ENCODE measurements around the gene GPR162. TPM values are rescaled to one million over a fixed set of nuclear protein-coding genes. Genes with fewer than 3 reads are reported as not detected.
"Not testable (repeated sequence)": the region's sequence is repeated elsewhere in the genome, so short reads cannot be mapped to it uniquely, and the experiment has no call there.

Gene GPR162
- total and polyA plus RNA-seq, 7 donors, result 0.50 to 2.8 (median 1.0) TPM

DNA sequence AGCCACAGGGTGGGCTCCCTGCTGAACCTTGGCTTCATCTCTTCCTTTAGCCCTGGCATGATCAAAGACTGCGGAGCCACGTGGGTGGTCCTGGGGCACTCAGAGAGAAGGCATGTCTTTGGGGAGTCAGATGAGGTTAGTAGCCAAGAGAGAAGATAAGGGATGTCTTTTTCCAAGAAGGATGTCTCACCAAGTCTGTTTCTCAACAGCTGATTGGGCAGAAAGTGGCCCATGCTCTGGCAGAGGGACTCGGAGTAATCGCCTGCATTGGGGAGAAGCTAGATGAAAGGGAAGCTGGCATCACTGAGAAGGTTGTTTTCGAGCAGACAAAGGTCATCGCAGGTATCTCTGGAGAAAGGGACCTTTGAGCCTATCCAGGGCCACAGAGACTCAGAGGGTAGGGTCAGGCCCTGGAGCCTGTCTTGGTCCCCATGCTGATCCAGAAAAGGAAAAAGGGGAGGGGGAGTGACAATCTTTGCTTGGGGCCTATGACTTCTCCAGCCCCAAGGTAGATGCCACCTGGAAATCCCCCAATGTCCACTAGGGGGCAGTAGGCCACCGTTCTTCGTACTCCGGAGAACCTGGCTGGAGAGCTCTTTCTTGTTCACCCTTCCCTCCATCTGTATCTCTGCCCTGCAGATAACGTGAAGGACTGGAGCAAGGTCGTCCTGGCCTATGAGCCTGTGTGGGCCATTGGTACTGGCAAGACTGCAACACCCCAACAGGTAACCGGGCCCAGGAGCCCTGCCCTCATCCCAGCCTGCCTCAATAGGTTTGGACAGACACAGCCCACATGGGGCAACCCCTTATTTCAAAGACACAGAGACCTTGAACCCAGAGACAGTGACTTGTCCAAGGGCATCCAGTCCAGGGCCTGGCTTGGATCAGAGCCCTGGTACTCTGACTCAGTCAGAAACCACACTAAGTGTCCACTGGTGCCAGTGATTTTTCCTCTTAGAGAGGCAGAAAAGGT lies 47.7 kb downstream of the GPR162 start:
- H3K27me3 ChIP-seq (ENCODE audit: insufficient read depth in 3 of 3, low read length in 2 of 3), result no peaks in the 10 kb centered on the region
- H3K4me1 ChIP-seq, result peaks cover 35% of the 10 kb centered on the region
- 26 to 32% (median 28%) methylated on average over 12 of the region's 12 CpGs for WGBS, 3 donors
- intact Hi-C loops (cut with DNase I), result loop anchor here in 1 of 2 donors (5.0 to 10.0 kb wide), 2 partner anchors 68 to 245 kb away; no protein-coding TSS in a partner anchor
- no peaks in the 10 kb centered on the region for H3K9me3 ChIP-seq
- peak overlapping the region; percentile 94 for H3K4me3 ChIP-seq
- H3K36me3 ChIP-seq (ENCODE audit: insufficient read depth in 1 of 2, low read depth in 1 of 2), result peaks cover 4 to 50% of the 10 kb centered on the region in 2 donors
- ATAC-seq (peak; percentile 10 to 40 (median 32)), DNase-seq (peak; percentile 72 to 85)
- peak overlapping the region; percentile 97 for H3K27ac ChIP-seq
- TF ChIP-seq CTCF (IDR thresholded peaks at IDR 0.05), result peak; percentile 91

DNA sequence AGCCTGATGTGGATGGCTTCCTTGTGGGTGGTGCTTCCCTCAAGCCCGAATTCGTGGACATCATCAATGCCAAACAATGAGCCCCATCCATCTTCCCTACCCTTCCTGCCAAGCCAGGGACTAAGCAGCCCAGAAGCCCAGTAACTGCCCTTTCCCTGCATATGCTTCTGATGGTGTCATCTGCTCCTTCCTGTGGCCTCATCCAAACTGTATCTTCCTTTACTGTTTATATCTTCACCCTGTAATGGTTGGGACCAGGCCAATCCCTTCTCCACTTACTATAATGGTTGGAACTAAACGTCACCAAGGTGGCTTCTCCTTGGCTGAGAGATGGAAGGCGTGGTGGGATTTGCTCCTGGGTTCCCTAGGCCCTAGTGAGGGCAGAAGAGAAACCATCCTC lies 48.7 kb downstream of the GPR162 start:
- ATAC-seq; H3K27me3 ChIP-seq (ENCODE audit: insufficient read depth in 3 of 3, low read length in 2 of 3); H3K9me3 ChIP-seq; DNase-seq; intact Hi-C loops (cut with DNase I): not testable (repeated sequence)
- 22 to 67% (median 30%) methylated on average over 3 to 4 of the region's 4 CpGs for WGBS, 3 donors
- H3K36me3 ChIP-seq (ENCODE audit: insufficient read depth in 1 of 2, low read depth in 1 of 2), result peaks cover 4 to 41% of the 10 kb centered on the region in 2 donors
- H3K27ac ChIP-seq, result peak overlapping the region; percentile 12
- peaks cover 35% of the 10 kb centered on the region for H3K4me1 ChIP-seq
- peak overlapping the region; percentile 12 for H3K4me3 ChIP-seq

- Histone ChIP-seq H3K4me1 (peaks cover 35% of the 10 kb centered on the region), H3K36me3 (ENCODE audit: insufficient read depth in 1 of 2, low read depth in 1 of 2) (peaks cover 4 to 39% of the 10 kb centered on the region in 2 donors), H3K27ac (peak overlapping the region; percentile 75), H3K27me3 (ENCODE audit: insufficient read depth in 3 of 3, low read length in 2 of 3) (no peaks in the 10 kb centered on the region), H3K9me3 (no peaks in the 10 kb centered on the region), H3K4me3 (peak overlapping the region; percentile 63)
- intact Hi-C loops (cut with DNase I), result no loop called here
- ATAC-seq (no peak), DNase-seq (no peak)
- no peak for TF ChIP-seq CTCF (IDR thresholded peaks at IDR 0.05)
- 55 to 82% (median 55%) methylated on average over 12 of the region's 12 CpGs for WGBS, 3 donors
These were observed 49.7 kb downstream of the GPR162 start for GRCh38 chr12:6871052-6871957.

DNA sequence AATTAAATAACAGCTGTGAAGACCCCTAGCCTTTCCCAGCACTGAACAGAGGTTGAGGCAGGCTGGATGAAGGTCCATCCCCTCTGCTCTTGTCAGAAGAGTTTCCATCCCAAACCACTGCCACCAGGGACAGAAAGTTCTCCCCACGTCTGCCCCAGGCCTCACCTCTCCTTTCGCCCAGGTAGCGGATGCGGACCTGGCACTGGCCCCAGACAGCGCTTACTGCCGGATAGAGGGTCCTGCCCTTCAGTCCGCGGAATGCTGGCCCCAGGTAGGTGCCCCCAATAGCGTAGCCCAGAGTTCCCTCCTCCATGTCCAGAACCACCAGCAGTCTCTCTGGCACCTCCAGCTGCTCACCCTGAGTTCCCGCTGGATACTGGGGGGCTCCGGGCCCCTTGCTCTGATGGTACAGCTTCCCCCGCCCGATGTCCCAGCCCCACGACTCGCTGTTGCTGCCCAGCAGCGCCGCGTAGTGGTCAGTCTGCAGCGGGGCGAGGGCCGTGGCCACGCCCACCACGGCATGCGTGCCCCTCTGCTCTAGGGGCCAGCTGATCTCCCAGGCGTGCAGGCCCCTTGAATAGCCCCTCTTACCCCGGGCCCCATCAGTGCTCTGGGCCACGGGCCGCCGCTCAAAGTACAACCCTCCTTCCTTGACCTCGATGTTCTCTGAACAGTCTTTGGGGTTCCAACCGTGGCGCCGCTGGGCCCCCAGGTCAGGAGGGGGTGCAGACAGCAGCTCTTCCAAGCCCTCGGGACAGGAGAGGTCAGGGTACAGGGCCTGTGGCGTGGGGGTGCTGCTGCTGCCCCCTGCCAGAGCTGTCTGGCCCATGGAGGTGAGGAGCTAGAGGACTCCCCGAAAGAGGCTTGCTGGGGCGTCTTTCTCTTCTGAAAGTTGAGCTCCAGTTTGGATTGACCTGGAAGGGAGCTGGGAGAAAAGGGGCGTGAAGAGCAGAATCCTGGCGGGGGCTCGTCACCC lies 50.7 kb downstream of the GPR162 start:
- Histone ChIP-seq H3K9me3 (no peaks in the 10 kb centered on the region), H3K4me3 (peak overlapping the region; percentile 63), H3K27ac (peak overlapping the region; percentile 75), H3K27me3 (ENCODE audit: insufficient read depth in 3 of 3, low read length in 2 of 3) (no peaks in the 10 kb centered on the region), H3K36me3 (ENCODE audit: insufficient read depth in 1 of 2, low read depth in 1 of 2) (peaks cover 4 to 40% of the 10 kb centered on the region in 2 donors), H3K4me1 (peaks cover 29% of the 10 kb centered on the region)
- peak; percentile 95 for TF ChIP-seq CTCF (IDR thresholded peaks at IDR 0.05)
- 1 to 2% (median 1%) methylated on average over 34 to 40 of the region's 40 CpGs for WGBS, 3 donors
- intact Hi-C loops (cut with DNase I), result no loop called here
- ATAC-seq (peak; percentile 70 to 82 (median 74)), DNase-seq (peak; percentile 86 to 93)

Data from psoas muscle (tissue), 8 donors.